ENCODE data around the gene DNAH7.
"Not testable (repeated sequence)": the region's sequence is repeated elsewhere in the genome, so short reads cannot be mapped to it uniquely, and the experiment has no call there.

Gene DNAH7

GRCh38 chr2:195706161-195706900, 362.3 kb downstream of the DNAH7 start:
- DNase-seq: no peak

- DNase-seq: no peak
Measured at GRCh38 chr2:195700480-195700879, 368.2 kb downstream of the DNAH7 start.

- no peak for DNase-seq
Measured at GRCh38 chr2:195697681-195698220, 370.9 kb downstream of the DNAH7 start.

GRCh38 chr2:195696012-195696411, 372.6 kb downstream of the DNAH7 start:
- no peak for DNase-seq

GRCh38 chr2:195695002-195695631, 373.5 kb downstream of the DNAH7 start:
- DNase-seq: no peak

GRCh38 chr2:195694553-195694952, 374.1 kb downstream of the DNAH7 start:
- DNase-seq: no peak

- not testable (repeated sequence) for DNase-seq
Measured at GRCh38 chr2:195692531-195692930, 376.1 kb downstream of the DNAH7 start.
